Smooth muscle cell (in vitro differentiated cells): Measurements from ENCODE around the gene ZNF646. TPM values are rescaled to one million over a fixed set of nuclear protein-coding genes. Genes with fewer than 3 reads are reported as not detected.

Source experiments
- DNase-seq: peaks from one replicate; lab custom pipeline; 2025; ENCODE audit not compliant: unreplicated experiment; lab: John Stamatoyannopoulos, UW
- H2AFZ ChIP-seq: fragments of 200-600 bp; sonication (generic); 2 replicates; pipeline ENCODE4 v1.6.0; 2016; ENCODE audit warnings: antibody characterized with exemption, low read depth, mild to moderate bottlenecking
- H3F3A ChIP-seq: fragments of 200-600 bp; sonication (generic); 2 replicates; pipeline ENCODE4 v1.6.0; 2017; ENCODE audit warnings: antibody characterized with exemption, low read depth
- H3K27ac ChIP-seq: fragments of 200-600 bp; sonication (generic); 2 replicates; pipeline ENCODE4 v1.5.1; 2016; ENCODE audit warnings: low read depth, mild to moderate bottlenecking
- H3K27me3 ChIP-seq: fragments of 200-600 bp; sonication (generic); 2 replicates; pipeline ENCODE4 v1.6.1; 2016; ENCODE audit warnings: low read depth, mild to moderate bottlenecking
- H3K36me3 ChIP-seq: fragments of 200-600 bp; sonication (generic); 2 replicates; pipeline ENCODE4 v1.5.1; 2016; ENCODE audit warnings: low read depth
- H3K4me1 ChIP-seq: fragments of 200-600 bp; sonication (generic); 2 replicates; pipeline ENCODE4 v1.5.1; 2016; ENCODE audit warnings: low read depth
- H3K4me2 ChIP-seq: fragments of 200-600 bp; sonication (generic); 2 replicates; pipeline ENCODE4 v1.6.0; 2016; ENCODE audit warnings: mild to moderate bottlenecking
- H3K4me3 ChIP-seq: fragments of 200-600 bp; sonication (generic); 2 replicates; pipeline ENCODE4 v1.5.1; 2016; ENCODE audit warnings: mild to moderate bottlenecking
- H3K79me2 ChIP-seq: fragments of 200-600 bp; sonication (generic); 2 replicates; pipeline ENCODE4 v1.6.0; 2016; ENCODE audit warnings: low read depth, mild to moderate bottlenecking
- H3K9ac ChIP-seq: fragments of 200-600 bp; sonication (generic); 2 replicates; pipeline ENCODE4 v1.6.0; 2016; ENCODE audit warnings: low read depth
- H3K9me3 ChIP-seq: fragments of 200-600 bp; sonication (generic); replicated peaks from 2 replicates; pipeline ENCODE4 v1.5.1; 2016; ENCODE audit warnings: low read depth
- H4K20me1 ChIP-seq: fragments of 200-600 bp; sonication (generic); 2 replicates; pipeline ENCODE4 v1.6.0; 2016; ENCODE audit warnings: low read depth
- CTCF ChIP-seq: fragments of 200-600 bp; sonication (generic); IDR thresholded peaks from 2 replicates; pipeline ENCODE4 v1.5.1; 2017; ENCODE audit warnings: borderline replicate concordance, mild to moderate bottlenecking, antibody characterized with exemption; ENCODE audit not compliant: insufficient read depth, poor library complexity, severe bottlenecking
- WGBS: methylation state at CpG from one replicate; pipeline ENCODE4 v1.1.7; 2016; ENCODE audit warnings: low lambda C conversion rate; 5-methylcytosine and 5-hydroxymethylcytosine counted together
- polyA plus RNA-seq: library from polyadenylated mRNA; unstranded; fragments of >200 nt; fragmentation: Nextera tagmentation; extraction: Ambion mirVana; gene quantifications from 2 replicates; pipeline ENCODE4 v1.2.1, GENCODE V29; 2016
- total RNA-seq: library from RNA; depleted of rRNA; stranded (reverse); fragments of >200 nt; gene quantifications from 2 replicates; pipeline ENCODE4 v1.2.3, GENCODE V29; 2014

Gene ZNF646, protein sequence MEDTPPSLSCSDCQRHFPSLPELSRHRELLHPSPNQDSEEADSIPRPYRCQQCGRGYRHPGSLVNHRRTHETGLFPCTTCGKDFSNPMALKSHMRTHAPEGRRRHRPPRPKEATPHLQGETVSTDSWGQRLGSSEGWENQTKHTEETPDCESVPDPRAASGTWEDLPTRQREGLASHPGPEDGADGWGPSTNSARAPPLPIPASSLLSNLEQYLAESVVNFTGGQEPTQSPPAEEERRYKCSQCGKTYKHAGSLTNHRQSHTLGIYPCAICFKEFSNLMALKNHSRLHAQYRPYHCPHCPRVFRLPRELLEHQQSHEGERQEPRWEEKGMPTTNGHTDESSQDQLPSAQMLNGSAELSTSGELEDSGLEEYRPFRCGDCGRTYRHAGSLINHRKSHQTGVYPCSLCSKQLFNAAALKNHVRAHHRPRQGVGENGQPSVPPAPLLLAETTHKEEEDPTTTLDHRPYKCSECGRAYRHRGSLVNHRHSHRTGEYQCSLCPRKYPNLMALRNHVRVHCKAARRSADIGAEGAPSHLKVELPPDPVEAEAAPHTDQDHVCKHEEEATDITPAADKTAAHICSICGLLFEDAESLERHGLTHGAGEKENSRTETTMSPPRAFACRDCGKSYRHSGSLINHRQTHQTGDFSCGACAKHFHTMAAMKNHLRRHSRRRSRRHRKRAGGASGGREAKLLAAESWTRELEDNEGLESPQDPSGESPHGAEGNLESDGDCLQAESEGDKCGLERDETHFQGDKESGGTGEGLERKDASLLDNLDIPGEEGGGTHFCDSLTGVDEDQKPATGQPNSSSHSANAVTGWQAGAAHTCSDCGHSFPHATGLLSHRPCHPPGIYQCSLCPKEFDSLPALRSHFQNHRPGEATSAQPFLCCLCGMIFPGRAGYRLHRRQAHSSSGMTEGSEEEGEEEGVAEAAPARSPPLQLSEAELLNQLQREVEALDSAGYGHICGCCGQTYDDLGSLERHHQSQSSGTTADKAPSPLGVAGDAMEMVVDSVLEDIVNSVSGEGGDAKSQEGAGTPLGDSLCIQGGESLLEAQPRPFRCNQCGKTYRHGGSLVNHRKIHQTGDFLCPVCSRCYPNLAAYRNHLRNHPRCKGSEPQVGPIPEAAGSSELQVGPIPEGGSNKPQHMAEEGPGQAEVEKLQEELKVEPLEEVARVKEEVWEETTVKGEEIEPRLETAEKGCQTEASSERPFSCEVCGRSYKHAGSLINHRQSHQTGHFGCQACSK (N-terminal part only)
- 5.7 and 8.1 TPM in 2 replicates for total RNA-seq
- polyA plus RNA-seq, result 5.4 and 7.3 TPM in 2 replicates

DNA sequence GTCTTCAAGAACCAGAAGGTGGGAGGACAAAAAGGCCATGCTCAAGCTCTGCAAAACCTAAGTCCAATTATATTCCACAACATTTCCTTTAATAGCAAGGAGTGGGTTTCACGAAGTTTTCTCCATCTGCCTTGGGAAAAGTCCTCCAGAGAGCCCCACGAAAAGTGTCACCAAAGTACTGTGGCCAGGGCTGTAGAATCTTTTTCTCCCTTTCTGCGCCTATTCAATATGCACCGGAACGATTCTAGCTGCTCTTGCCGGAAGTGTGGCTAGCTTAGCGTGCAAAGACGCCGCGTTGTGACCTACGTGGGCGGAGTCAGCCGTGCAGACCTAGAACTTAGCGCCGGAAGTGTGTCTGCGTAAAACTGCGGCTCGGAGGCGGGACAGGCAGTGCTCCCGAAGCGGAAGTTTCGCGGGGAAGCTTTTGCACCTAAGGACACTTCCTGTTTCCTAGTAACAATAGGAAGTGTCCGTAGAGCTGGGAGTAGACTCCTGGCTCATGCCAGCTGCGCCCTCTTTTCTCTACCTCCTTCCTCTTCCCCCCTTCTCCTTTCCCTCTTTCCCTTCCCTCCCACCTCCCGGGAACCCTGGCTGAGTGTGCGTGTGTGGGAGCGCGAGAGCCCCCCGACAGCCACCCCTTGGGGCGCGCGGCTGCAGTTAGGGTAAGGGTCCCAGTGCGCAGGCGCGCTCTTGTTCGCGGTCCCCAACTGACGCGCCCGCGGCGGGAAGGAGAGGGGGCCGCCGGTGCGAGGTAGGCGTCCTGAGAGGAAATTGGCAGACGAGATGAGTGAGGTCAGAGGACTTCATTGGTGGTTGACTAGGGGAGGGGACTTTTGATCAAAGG is at the start of gene ZNF646, which contains the start of gene ZNF668:
TSS of gene ZNF646 (plus strand) at position 453 of the 844 bp plus-strand sequence. CDS start 1,903 bp downstream, outside the sequence.
TSS of gene ZNF668 (minus strand) at position 271 of the 844 bp plus-strand sequence. CDS start 9,781 bp downstream, outside the sequence.
- TF ChIP-seq CTCF, result no peak
- whole genome bisulfite sequencing, result under 1% methylated on average over 48 of the region's 48 CpGs

DNA sequence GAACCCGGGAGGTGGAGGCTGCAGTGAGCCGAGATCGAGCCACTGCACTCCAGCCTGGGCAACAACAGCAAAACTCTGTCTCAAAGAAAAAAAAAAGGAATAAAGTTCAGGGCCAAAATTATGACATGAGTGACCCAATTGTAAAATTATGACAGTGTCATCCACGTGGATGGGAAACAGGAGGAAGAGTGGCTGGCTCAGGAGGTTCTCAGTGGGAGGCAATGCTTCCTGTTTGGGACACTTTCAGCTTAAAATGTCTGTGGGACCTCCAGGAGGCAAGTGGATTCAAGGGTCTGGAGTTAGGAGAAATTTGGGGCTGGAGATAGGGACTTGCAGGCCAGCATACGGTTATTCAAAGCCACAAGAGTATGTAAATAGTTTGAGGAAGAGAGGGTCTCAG is 48.9 kb upstream of the ZNF646 start:
- no peaks in the 10 kb centered on the region for H3F3A ChIP-seq
- no peak for TF ChIP-seq CTCF
- H4K20me1 ChIP-seq, result no peaks in the 10 kb centered on the region

More for the DNA sequence above, at the start of gene ZNF646, which contains the start of gene ZNF668:
- H3K9ac ChIP-seq, result peak within 1 kb of the TSS; percentile 95
- peaks cover 15% of the 10 kb centered on the region for H3K4me1 ChIP-seq
- H3K9me3 ChIP-seq, result no peaks in the 10 kb centered on the region
- peaks cover 3% of the 10 kb centered on the region for H4K20me1 ChIP-seq
- peak; percentile 80 for DNase-seq
- H3F3A ChIP-seq, result no peaks in the 10 kb centered on the region
- H3K79me2 ChIP-seq, result peaks cover 62% of the 10 kb centered on the region
- H3K27ac ChIP-seq, result peak within 1 kb of the TSS; percentile 94
- no peaks in the 10 kb centered on the region for H3K27me3 ChIP-seq
- H3K4me3 ChIP-seq, result peak within 1 kb of the TSS; percentile 76
- H3K36me3 ChIP-seq, result no peaks in the 10 kb centered on the region
- peak within 1 kb of the TSS; percentile 85 for H3K4me2 ChIP-seq
- peak within 1 kb of the TSS; percentile 71 for H2AFZ ChIP-seq

DNA sequence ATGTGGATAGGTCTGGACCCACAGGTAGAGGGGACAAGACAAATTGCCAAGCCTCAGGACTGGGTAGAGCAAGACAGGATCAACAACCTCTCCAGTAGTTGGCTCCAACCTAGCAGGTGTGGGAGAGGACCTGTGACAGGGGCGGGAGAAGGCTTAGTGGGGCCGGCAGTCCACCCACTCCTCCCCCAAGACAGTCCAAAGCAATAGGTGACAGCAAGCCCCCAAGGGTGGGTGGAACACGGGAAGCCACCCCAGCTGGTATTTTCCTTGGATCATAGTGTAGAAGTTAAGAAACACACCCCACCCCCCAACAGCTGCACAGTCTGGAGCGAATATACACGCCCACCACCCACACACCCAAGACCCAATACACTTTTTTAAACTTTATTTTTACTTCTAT is 45.0 kb upstream of the ZNF646 start:
- peaks cover under 1% of the 10 kb centered on the region for H3K79me2 ChIP-seq
- no peak overlapping the region for H2AFZ ChIP-seq
- H4K20me1 ChIP-seq, result peaks cover 1% of the 10 kb centered on the region
- no peaks in the 10 kb centered on the region for H3K36me3 ChIP-seq
- no peaks in the 10 kb centered on the region for H3K4me1 ChIP-seq
- H3K27me3 ChIP-seq, result no peaks in the 10 kb centered on the region
- H3K27ac ChIP-seq, result no peak overlapping the region
- H3K9ac ChIP-seq, result no peak overlapping the region
- H3F3A ChIP-seq, result no peaks in the 10 kb centered on the region
- 90% methylated on average over 5 of the region's 5 CpGs for WGBS
- H3K4me2 ChIP-seq, result no peak overlapping the region
- H3K4me3 ChIP-seq, result no peak overlapping the region
- DNase-seq, result no peak
- TF ChIP-seq CTCF, result no peak
- no peaks in the 10 kb centered on the region for H3K9me3 ChIP-seq

More for the DNA sequence above, 48.9 kb upstream of the ZNF646 start:
- WGBS, result 87% methylated on average over 5 of the region's 5 CpGs
- Histone ChIP-seq H3K36me3 (no peaks in the 10 kb centered on the region), H3K4me2 (no peak overlapping the region), H2AFZ (no peak overlapping the region), H3K27ac (no peak overlapping the region), H3K79me2 (no peaks in the 10 kb centered on the region), H3K9me3 (no peaks in the 10 kb centered on the region), H3K27me3 (no peaks in the 10 kb centered on the region), H3K4me3 (no peak overlapping the region), H3K4me1 (no peaks in the 10 kb centered on the region), H3K9ac (no peak overlapping the region)
- DNase-seq, result no peak
